Measurements from ENCODE around the gene NTNG1. TPM values are rescaled to one million over a fixed set of nuclear protein-coding genes. Genes with fewer than 3 reads are reported as not detected.

Gene NTNG1
- total and polyA plus RNA-seq, 2 of the 8 experiments (the other 6 are each of a cell fraction or from before 2014, with no cell fraction given), result 1.2 to 4.1 TPM

- H3K23me2 ChIP-seq (ENCODE audit: low read depth, low read length), result peaks cover 17% of the 10 kb centered on the region
- no peaks in the 10 kb centered on the region for H3K79me1 ChIP-seq (ENCODE audit: low read depth, low read length)
- H3K18ac ChIP-seq (ENCODE audit: extremely low read depth, low read length), result no peak overlapping the region
- H3K27ac ChIP-seq (ENCODE audit: low read depth, low read length), result no peak overlapping the region
- H3K9me3 ChIP-seq (ENCODE audit: insufficient read depth in 2 of 2, low read depth in 1 of 2, low read length in 1 of 2), result no peaks in the 10 kb centered on the region
- ChIA-PET CTCF (ENCODE audit: partially characterized antibody) (interaction anchor here (0.5 to 2.1 kb wide), 25 partner anchors 12 to 1074 kb away, joined by 3 to 12 read pairs (median 3); partner anchors contain the start of gene PRMT6), POLR2A (ENCODE audit: partially characterized antibody) (interaction anchor here (0.6 kb wide), 1 partner anchor 608 kb away, joined by 3 read pairs; no protein-coding TSS in a partner anchor)
- no peak overlapping the region for H2BK15ac ChIP-seq (ENCODE audit: low read length)
- H3K36me3 ChIP-seq (ENCODE audit: control insufficient read depth in 2 of 4, insufficient read depth in 4 of 4, low read length in 3 of 4), result no peaks in the 10 kb centered on the region
- no peak overlapping the region for H3K14ac ChIP-seq (ENCODE audit: insufficient read length)
- H3K23ac ChIP-seq (ENCODE audit: insufficient read length), result no peak overlapping the region
- H2BK20ac ChIP-seq (ENCODE audit: low read length), result no peak overlapping the region
- no peak overlapping the region for H2BK5ac ChIP-seq (ENCODE audit: low read depth, low read length)
- H3K79me2 ChIP-seq (ENCODE audit: control insufficient read depth in 1 of 2, insufficient read depth in 2 of 2, low read length in 2 of 2), result no peaks in the 10 kb centered on the region
- peak overlapping the region; percentile 77 to 85 (median 82); a peak in 7 of 8 replicates for H3K4me3 ChIP-seq (ENCODE audit: extremely low read depth in 1 of 4, insufficient read depth in 2 of 4, low read depth in 3 of 4, low read length in 4 of 4)
- peaks cover 0 to 4% (median 0%) of the 10 kb centered on the region in 4 experiments; a peak in 2 of 7 replicates for H3K4me1 ChIP-seq (replicated peaks in 1 of 4; ENCODE audit: control insufficient read depth in 3 of 4, insufficient read depth in 4 of 4, low read length in 3 of 4)
- no peak overlapping the region for H2AK5ac ChIP-seq (ENCODE audit: low read depth, low read length)
- no peak for DNase-seq (ENCODE audit: low read depth in 1 of 2, low spot score in 2 of 2)
- H2BK12ac ChIP-seq (ENCODE audit: low read depth, low read length), result no peak overlapping the region
- H4K20me1 ChIP-seq (replicated peaks in 1 of 2; ENCODE audit: control insufficient read depth in 1 of 2, insufficient read depth in 2 of 2, low read length in 2 of 2), result no peaks in the 10 kb centered on the region
- no peak overlapping the region for H4K8ac ChIP-seq (ENCODE audit: extremely low read depth, insufficient read depth, low read length)
- H2BK120ac ChIP-seq (replicated peaks; ENCODE audit: low read depth, low read length), result no peak overlapping the region
- no peak overlapping the region for H3K56ac ChIP-seq (replicated peaks; ENCODE audit: insufficient read length, low read depth, low read length)
- no peak overlapping the region for H2AFZ ChIP-seq (ENCODE audit: low read length)
- H3K9ac ChIP-seq (replicated peaks in 1 of 4; ENCODE audit: extremely low read depth in 1 of 4, low read depth in 3 of 4, low read length in 3 of 4), result no peak overlapping the region
- peak overlapping the region; percentile 97 to 98; a peak in 3 of 4 replicates for H3K4me2 ChIP-seq (ENCODE audit: insufficient read depth in 1 of 2, low read depth in 2 of 2, low read length in 2 of 2)
- H3K27me3 ChIP-seq (replicated peaks in 1 of 4; ENCODE audit: control insufficient read depth in 3 of 4, extremely low read depth in 1 of 4, insufficient read depth in 3 of 4, low read length in 3 of 4), result no peaks in the 10 kb centered on the region; a peak in 3 of 7 replicates
- H3K4ac ChIP-seq (replicated peaks; ENCODE audit: insufficient read length, low read depth, low read length), result no peak overlapping the region
- 5% methylated on average over 5 of the region's 5 CpGs; no CpG with 5 or more reads in 1 of the 2 experiments for WGBS, 2 experiments (ENCODE audit: extremely low coverage in 1 of 2, insufficient coverage in 1 of 2, insufficient read length in 1 of 2, insufficient replicate concordance in 2 of 2, low coverage in 1 of 2, low lambda C conversion rate in 2 of 2, missing lambda C conversion rate in 1 of 2)
- no peak overlapping the region for H4K91ac ChIP-seq (replicated peaks; ENCODE audit: insufficient read length, low read length)
- no peak overlapping the region for H4K5ac ChIP-seq (ENCODE audit: insufficient read length, low read depth, low read length)
- no peak for FAIRE-seq
- TF ChIP-seq CREB1 (IDR thresholded peaks at IDR 0.05), result no peak
- TF ChIP-seq CTCF (IDR thresholded peaks at IDR 0.05; ENCODE audit: control extremely low read depth in 1 of 3, insufficient read depth in 1 of 3, low read depth in 1 of 3, low read length in 3 of 3), result peak in 2 of 3 experiments; percentile 24 to 32; a peak in 2 of 4 replicates
- no peak for TF ChIP-seq CHD2 (IDR thresholded peaks at IDR 0.05; ENCODE audit: low read length)
- no peak for TF ChIP-seq BRCA1 (IDR thresholded peaks at IDR 0.05; ENCODE audit: low read depth, low read length)
- no peak for TF ChIP-seq SIRT6 (IDR thresholded peaks at IDR 0.05; ENCODE audit: low read length)
- TF ChIP-seq SRF (IDR thresholded peaks at IDR 0.05; ENCODE audit: low read depth, low read length), result no peak
Observed at GRCh38 chr1:107142140-107142542, 1.3 kb downstream of the NTNG1 start.
